HFF-Myc (cell line): ENCODE measurements around the gene SH3BP5.

ENCODE experiments used
- DNase-seq: peaks from one replicate; pipeline ENCODE4 v3.0.0-alpha.2; 2011; ENCODE audit warnings: low read depth; ENCODE audit errors: extremely low read depth
- H3K4me3 ChIP-seq: replicated peaks from 2 replicates; pipeline ENCODE4 v1.5.1; 2011; ENCODE audit warnings: low read depth, mild to moderate bottlenecking, control low read depth, low read length
- CTCF ChIP-seq: IDR thresholded peaks from 2 replicates; pipeline ENCODE4 v1.5.1; 2012; ENCODE audit warnings: mild to moderate bottlenecking, low read depth, low read length, control low read depth; ENCODE audit errors: missing control alignments

SH3BP5 gene

DNA sequence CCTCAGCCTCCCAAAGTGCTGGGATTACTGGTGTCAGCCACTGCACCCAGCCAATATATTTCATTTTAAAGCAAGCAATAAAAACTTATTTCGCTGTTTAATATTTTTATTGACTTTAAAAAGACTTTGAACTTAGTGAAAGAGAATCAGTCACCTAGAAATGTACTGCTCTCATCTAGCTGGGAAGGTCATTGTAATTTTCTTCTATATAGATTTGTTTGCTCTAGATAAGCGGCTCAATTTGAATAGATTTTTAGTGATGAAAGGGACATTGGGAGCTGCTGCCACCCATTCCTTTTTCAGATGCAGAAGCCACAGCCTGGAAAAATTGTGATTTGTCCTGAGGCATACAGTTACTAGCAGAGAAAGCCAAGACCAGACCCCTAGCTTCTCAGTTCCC is 86.2 kb downstream of the SH3BP5 start:
- DNase-seq = no peak
- no peak overlapping the region for H3K4me3 ChIP-seq
- TF ChIP-seq CTCF = no peak

DNA sequence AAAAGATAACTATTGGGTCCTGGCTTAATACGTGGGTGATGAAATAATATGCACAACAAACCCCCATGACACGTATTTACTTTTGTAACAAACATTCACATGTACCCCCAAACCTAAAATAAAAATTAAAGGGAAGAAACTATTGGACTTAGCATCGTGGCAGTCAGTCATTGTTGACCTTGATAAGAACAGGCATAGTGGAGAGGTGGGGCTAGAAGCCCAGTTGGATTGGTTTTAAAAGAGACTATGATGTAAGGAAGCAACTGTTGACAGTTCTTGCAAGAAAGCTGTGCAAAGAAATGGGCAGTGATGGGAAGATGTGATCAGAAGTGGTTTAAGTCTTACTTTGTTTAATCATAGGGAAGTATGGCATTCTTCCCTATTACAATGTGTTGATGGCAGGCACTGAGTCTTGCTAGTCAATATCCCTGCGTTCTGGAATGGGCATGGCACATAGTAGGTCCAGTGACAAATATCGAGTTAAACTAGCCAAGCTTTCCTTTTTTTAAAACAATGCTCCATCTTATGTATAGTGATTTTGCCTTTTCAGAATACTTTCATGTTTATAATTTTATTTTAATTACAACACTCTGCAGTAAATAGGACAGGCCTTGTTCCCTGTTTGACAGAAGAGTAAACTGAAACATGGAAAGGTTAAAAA is 88.4 kb downstream of the SH3BP5 start:
- no peak overlapping the region for H3K4me3 ChIP-seq
- TF ChIP-seq CTCF = no peak
- DNase-seq = no peak

DNA sequence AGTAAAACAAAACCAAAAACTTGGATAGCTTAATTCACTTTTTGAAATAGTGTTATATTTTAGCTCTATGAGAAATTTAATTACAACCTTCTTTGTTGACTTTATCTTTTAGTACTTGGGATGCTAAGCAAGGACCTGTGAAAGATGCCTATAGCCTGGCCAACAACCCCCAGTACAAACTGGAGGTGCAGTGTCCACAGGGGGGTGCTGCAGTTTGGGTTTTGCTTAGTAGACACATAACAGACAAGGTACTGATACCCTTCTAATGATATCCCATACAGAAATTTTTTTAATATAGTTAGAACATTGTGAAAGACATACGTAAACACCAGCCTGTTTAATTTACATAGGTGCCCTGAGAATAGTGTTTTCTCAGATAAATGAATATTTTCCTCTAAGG is 91.0 kb downstream of the SH3BP5 start:
- TF ChIP-seq CTCF = peak; percentile 48
- H3K4me3 ChIP-seq = no peak overlapping the region
- DNase-seq = no peak

DNA sequence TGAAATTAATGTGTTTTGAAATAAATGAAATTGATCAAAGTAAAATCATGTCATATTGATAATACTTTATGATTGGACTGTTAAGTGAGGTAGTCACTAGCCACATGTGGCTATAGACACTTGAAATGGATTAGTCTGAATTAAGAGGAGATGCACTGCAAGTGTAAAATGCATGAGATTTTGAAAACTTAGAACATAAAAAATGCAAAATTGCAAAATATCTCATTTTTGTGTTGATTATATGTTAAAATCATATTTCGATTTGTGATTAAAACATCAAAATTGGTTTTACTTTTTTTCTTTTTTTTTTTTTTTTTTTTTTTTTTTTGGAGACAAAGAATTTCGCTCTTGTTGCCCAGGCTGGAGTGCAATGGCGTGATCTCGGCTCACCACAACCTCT is 103.1 kb downstream of the SH3BP5 start:
- no peak for DNase-seq
- no peak for TF ChIP-seq CTCF
- H3K4me3 ChIP-seq = no peak overlapping the region

- no peak for TF ChIP-seq CTCF
These were observed 104.2 kb downstream of the SH3BP5 start for GRCh38 chr3:15228147-15228546.

DNA sequence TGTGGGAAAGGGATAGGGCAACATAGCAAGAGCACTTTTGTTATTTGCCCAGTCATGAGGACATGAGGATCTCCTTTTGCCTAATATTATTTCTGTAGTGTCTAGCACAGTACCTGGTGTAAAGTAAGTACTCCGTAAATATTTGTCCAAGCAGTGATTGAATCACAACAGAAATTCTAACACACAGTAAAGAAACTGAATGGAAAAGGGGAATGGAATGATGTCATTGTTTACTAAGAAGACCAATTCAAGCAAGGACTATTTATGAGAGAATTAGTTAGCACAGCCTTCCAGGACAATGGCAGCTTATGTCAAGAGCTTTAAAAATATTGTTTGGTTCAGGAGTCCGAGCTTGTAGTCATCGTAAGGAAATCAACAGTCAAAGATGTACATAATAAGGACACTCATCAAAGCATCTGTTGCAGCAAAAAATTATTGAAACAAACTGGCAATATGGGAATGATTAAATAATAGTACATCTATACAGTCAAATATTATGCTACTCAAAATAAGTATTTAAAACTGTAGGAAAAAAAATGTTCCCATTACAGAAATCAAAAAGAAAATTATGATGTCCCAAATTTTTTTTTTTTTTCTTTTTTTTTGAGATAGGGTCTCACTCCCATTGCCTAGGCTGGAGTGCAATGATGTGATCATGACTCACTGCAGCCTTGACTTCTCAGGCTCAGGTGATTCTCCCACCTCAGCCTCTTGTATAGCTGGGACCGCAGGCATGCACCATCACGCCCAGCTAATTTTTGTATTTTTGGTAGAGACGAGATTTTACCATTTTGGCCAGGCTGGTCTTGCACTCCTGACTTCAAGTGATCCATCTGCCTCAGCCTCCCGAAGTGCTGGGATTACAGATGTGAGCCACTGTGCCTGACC is 108.5 kb downstream of the SH3BP5 start:
- H3K4me3 ChIP-seq = no peak overlapping the region
- no peak for DNase-seq
- no peak for TF ChIP-seq CTCF

More at GRCh38 chr3:15228147-15228546, 104.2 kb downstream of the SH3BP5 start:
- H3K4me3 ChIP-seq = no peak overlapping the region
- DNase-seq = no peak
